Measurements from ENCODE around the gene NCOA5.

- TF ChIP-seq POLR2A (IDR thresholded peaks at IDR 0.05) (no peak), POLR2AphosphoS5 (IDR thresholded peaks at IDR 0.05) (no peak)
These were observed 30.4 kb upstream of the NCOA5 start for GRCh38 chr20:46120136-46120535.
